GM18511 (cell line): ENCODE data around the gene ROBO2.

ENCODE experiments used
- ATAC-seq: cut with Tn5 transposase; IDR thresholded peaks from one replicate; pipeline ENCODE4 v1.9.1; 2021; ENCODE audit warnings: mild to moderate bottlenecking, moderate library complexity; ENCODE audit not compliant: unreplicated experiment

ROBO2 gene, protein sequence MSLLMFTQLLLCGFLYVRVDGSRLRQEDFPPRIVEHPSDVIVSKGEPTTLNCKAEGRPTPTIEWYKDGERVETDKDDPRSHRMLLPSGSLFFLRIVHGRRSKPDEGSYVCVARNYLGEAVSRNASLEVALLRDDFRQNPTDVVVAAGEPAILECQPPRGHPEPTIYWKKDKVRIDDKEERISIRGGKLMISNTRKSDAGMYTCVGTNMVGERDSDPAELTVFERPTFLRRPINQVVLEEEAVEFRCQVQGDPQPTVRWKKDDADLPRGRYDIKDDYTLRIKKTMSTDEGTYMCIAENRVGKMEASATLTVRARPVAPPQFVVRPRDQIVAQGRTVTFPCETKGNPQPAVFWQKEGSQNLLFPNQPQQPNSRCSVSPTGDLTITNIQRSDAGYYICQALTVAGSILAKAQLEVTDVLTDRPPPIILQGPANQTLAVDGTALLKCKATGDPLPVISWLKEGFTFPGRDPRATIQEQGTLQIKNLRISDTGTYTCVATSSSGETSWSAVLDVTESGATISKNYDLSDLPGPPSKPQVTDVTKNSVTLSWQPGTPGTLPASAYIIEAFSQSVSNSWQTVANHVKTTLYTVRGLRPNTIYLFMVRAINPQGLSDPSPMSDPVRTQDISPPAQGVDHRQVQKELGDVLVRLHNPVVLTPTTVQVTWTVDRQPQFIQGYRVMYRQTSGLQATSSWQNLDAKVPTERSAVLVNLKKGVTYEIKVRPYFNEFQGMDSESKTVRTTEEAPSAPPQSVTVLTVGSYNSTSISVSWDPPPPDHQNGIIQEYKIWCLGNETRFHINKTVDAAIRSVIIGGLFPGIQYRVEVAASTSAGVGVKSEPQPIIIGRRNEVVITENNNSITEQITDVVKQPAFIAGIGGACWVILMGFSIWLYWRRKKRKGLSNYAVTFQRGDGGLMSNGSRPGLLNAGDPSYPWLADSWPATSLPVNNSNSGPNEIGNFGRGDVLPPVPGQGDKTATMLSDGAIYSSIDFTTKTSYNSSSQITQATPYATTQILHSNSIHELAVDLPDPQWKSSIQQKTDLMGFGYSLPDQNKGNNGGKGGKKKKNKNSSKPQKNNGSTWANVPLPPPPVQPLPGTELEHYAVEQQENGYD (N-terminal part only)

DNA sequence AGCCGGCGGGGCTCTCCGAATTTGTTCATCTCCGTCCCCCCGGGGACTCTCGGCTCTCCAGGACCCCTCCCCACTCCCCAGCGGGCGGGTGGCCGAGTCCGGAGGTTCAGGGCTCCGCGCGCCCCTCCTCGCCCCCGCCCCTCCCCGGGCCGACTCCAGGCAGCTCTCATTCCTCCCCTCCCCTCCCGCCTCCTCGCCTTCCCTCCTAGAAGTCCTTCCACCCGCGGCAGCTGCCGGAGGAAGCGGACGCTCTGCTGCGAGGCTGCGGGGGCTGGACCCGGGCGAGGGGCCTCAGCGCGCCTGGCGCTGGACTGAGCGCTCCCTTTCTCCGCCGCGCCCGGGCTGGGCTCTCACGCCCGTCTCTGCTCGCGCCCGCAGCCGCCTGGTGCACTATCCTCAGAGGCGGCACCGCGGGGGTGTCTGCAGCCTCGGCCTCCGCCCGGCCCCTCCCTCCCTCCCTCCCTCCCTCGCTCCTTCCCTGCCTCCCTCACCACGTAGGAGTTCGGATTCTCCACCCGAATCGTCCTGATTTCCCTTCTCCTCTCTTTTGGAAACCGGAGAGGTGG is at the start of gene ROBO2:
Gene ROBO2 (plus strand): TSS at position 494 of the 566 bp plus-strand sequence. CDS start 687 bp downstream, outside the sequence.
- no peak for ATAC-seq

GRCh38 chr3:76990606-76991005 is 49.3 kb upstream of the ROBO2 start:
- ATAC-seq = no peak

GRCh38 chr3:76991165-76991564 is 48.7 kb upstream of the ROBO2 start:
- ATAC-seq = no peak

DNA sequence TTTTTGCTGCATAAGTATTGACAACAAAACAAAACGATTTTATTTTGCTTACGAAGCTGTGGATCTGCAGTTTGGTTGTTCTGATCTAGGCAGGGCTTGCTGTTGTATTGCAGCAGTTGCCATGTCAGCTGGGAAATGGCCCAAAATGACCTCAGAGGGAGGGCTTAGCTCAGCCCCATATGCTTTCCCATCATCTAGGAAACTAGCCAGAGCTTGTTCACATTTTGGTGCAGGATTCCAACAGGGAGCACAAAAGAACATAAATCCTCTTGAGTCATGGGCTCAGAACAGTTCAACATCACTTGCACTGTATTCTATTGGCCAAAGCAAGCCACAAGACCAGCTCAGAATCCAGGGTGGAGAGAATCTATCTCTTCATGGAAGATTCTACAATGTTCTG is 42.2 kb upstream of the ROBO2 start:
- no peak for ATAC-seq

- ATAC-seq = no peak
These were observed 41.3 kb upstream of the ROBO2 start for GRCh38 chr3:76998555-76998954.

DNA sequence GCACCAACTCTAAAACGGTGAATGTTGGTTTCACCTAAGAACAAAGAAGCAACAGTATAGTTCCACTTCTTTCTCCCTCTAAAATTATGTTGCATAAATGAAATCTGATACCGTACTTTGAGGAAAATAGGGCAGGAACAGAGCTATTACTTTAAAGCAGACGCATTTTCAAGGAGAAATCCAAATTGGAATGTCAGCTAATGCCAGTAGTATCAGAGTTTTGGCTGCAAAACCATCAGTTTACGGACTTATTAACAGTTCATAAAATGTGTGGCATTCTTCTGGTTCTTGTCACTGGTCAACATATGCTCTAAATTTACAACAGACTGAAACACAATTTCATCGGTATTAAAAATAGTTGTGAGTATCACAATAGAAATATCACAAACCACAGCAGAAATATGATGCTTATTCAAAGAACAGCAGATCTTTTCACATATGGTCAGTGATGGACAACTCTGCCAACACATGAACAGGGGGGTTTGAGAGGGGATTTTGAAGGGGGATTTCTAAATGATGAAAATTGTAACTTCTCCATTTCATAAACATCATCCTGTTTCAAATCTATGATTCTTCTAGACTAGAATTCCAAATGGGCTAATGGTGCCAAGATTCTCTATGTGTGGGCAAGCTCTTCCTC is 38.7 kb upstream of the ROBO2 start:
- ATAC-seq = no peak

GRCh38 chr3:77014226-77014625 is 25.7 kb upstream of the ROBO2 start:
- no peak for ATAC-seq

- no peak for ATAC-seq
These were observed 14.4 kb upstream of the ROBO2 start for GRCh38 chr3:77025471-77025870.

- ATAC-seq = no peak
These were observed 12.8 kb upstream of the ROBO2 start for GRCh38 chr3:77026904-77027634.

DNA sequence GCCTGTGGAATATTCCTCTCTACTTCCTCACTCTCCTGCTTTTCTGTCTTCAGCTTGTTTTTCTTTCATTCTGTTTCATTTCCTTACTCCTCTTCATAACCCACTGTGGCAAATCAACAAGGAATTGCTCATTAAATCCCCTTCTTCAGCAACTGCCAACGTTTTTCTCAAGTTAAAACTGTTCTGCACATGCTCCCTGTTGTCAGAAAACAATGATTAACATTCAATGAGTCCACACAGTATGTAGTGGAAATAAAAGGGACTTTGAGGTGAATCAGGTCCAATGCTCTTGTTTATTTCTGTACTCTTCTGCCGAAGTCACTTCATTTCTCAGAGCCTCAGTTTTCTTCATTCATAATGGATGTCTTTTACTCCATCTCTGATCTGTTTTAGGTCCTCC is 11.9 kb upstream of the ROBO2 start:
- no peak for ATAC-seq

- ATAC-seq = peak; percentile 50
These were observed 1.4 kb upstream of the ROBO2 start for GRCh38 chr3:77038468-77038929.

- no peak for ATAC-seq
These were observed 831 bp upstream of the ROBO2 start for GRCh38 chr3:77038930-77039605.

- no peak for ATAC-seq
These were observed 317 bp downstream of the ROBO2 start for GRCh38 chr3:77040216-77040615.

- ATAC-seq = no peak
These were observed 1.2 kb downstream of the ROBO2 start for GRCh38 chr3:77040926-77041722.

DNA sequence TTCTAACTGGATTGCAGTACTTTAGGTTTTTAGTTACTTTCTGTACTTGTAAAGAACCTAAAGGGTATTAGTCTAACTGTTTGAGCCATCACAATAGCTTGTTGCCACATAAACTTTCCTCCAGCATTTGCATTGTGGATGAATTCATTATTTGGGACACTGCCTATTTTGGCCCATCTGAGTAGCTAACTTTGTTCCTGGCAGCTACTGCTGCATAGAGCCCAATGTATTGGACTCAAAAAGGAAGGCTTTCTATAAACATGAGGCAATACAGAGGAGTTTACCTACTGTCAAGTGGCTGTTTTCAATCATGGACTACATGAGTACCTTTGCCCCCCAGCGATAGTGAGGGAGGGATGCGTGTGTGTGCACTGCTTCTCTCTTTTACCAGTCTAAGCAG is 1.9 kb downstream of the ROBO2 start:
- no peak for ATAC-seq

GRCh38 chr3:77042343-77042742 is 2.4 kb downstream of the ROBO2 start:
- ATAC-seq = no peak

GRCh38 chr3:77042882-77043281 is 3.0 kb downstream of the ROBO2 start:
- ATAC-seq = no peak

GRCh38 chr3:77045686-77046085 is 5.8 kb downstream of the ROBO2 start:
- no peak for ATAC-seq
